ENCODE measurements around the gene TSPAN17. TPM values are rescaled to one million over a fixed set of nuclear protein-coding genes. Genes with fewer than 3 reads are reported as not detected.

TSPAN17 gene
- total and polyA plus RNA-seq, 11 donors = 15.4 to 59.3 (median 30.9) TPM

GRCh38 chr5:176651472-176651980, 4.2 kb downstream of the TSPAN17 start:
- peaks cover 0 to 33% (median 20%) of the 10 kb centered on the region in 9 donors for H3K36me3 ChIP-seq
- TF ChIP-seq, protein P1, sequence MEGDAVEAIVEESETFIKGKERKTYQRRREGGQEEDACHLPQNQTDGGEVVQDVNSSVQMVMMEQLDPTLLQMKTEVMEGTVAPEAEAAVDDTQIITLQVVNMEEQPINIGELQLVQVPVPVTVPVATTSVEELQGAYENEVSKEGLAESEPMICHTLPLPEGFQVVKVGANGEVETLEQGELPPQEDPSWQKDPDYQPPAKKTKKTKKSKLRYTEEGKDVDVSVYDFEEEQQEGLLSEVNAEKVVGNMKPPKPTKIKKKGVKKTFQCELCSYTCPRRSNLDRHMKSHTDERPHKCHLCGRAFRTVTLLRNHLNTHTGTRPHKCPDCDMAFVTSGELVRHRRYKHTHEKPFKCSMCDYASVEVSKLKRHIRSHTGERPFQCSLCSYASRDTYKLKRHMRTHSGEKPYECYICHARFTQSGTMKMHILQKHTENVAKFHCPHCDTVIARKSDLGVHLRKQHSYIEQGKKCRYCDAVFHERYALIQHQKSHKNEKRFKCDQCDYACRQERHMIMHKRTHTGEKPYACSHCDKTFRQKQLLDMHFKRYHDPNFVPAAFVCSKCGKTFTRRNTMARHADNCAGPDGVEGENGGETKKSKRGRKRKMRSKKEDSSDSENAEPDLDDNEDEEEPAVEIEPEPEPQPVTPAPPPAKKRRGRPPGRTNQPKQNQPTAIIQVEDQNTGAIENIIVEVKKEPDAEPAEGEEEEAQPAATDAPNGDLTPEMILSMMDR (IDR thresholded peaks at IDR 0.05) = no peak
- TF ChIP-seq POLR2A (IDR thresholded peaks at IDR 0.05) = no peak
- H3K4me3 ChIP-seq = no peak overlapping the region
- DNase-seq = no peak
- peaks cover 0 to 28% (median 13%) of the 10 kb centered on the region in 12 donors for H3K4me1 ChIP-seq
- 88 to 90% (median 89%) methylated on average over 17 of the region's 17 CpGs for WGBS, 4 donors
- H3K27ac ChIP-seq = no peak overlapping the region
- H3K9me3 ChIP-seq = no peaks in the 10 kb centered on the region
- no peak for ATAC-seq
- intact Hi-C loops (cut with DNase I) = loop anchor here in 1 of 10 donors (10.0 kb wide), 1 partner anchor 237 kb away; the partner anchor contains the start of gene CLTB
- H3K27me3 ChIP-seq = no peaks in the 10 kb centered on the region

DNA sequence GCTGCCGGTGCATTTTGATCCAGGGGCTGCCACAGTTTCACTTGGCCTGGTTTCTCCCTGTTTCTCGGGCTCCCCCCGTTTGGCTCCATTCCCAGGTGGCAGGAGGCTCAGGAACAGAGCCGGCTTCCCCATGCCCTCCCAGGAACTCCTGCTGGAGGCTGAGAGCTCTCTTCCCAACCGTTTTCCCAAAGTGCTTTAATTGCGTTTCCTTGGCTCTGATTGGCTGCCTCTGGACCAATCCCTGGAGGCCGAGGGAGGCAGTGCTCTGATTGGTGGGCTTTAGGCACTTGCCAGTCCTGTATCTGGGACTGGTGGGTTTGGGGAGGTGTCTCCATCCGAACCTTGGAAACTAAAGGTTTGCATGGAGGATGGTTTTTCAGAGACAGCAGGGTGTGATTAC, 4.9 kb downstream of the TSPAN17 start:
- Histone ChIP-seq H3K36me3 (peaks cover 0 to 40% (median 20%) of the 10 kb centered on the region in 9 donors), H3K4me1 (peaks cover 0 to 25% (median 11%) of the 10 kb centered on the region in 12 donors), H3K27ac (no peak overlapping the region), H3K27me3 (no peaks in the 10 kb centered on the region), H3K9me3 (no peaks in the 10 kb centered on the region), H3K4me3 (no peak overlapping the region)
- WGBS, 4 donors = 71 to 76% (median 72%) methylated on average over 8 of the region's 8 CpGs
- intact Hi-C loops (cut with DNase I) = loop anchor here in 1 of 10 donors (10.0 kb wide), 1 partner anchor 237 kb away; the partner anchor contains the start of gene CLTB
- ATAC-seq (no peak), DNase-seq (no peak)
- no peak for TF ChIP-seq POLR2A (IDR thresholded peaks at IDR 0.05)
- TF ChIP-seq, protein P1 (IDR thresholded peaks at IDR 0.05) = no peak

GRCh38 chr5:176653401-176654385, 6.4 kb downstream of the TSPAN17 start:
- no peak for ATAC-seq

More at GRCh38 chr5:176653401-176654385, 6.4 kb downstream of the TSPAN17 start:
- no peak for DNase-seq
- TF ChIP-seq, protein P1 (IDR thresholded peaks at IDR 0.05) = no peak
- TF ChIP-seq POLR2A (IDR thresholded peaks at IDR 0.05) = no peak
- intact Hi-C loops (cut with DNase I) = loop anchor here in 1 of 10 donors (10.0 kb wide), 1 partner anchor 239 kb away; the partner anchor contains the start of gene CLTB
- H3K36me3 ChIP-seq = peaks cover 0 to 45% (median 26%) of the 10 kb centered on the region in 9 donors
- no peaks in the 10 kb centered on the region for H3K9me3 ChIP-seq
- H3K4me3 ChIP-seq = no peak overlapping the region
- H3K4me1 ChIP-seq = peaks cover 0 to 27% (median 7%) of the 10 kb centered on the region in 12 donors
- H3K27ac ChIP-seq = no peak overlapping the region
- WGBS, 4 donors = 88 to 92% (median 91%) methylated on average over 12 to 18 of the region's 18 CpGs
- no peaks in the 10 kb centered on the region for H3K27me3 ChIP-seq
